Muscle of leg (tissue), 11 donors: Measurements from ENCODE around the gene CDKAL1. TPM values are rescaled to one million over a fixed set of nuclear protein-coding genes. Genes with fewer than 3 reads are reported as not detected.
"Not testable (repeated sequence)": the region's sequence is repeated elsewhere in the genome, so short reads cannot be mapped to it uniquely, and the experiment has no call there.

Experiments
- DNase-seq: peaks from one replicate; pipeline ENCODE4 v3.0.0; 2013
- H3K27ac ChIP-seq: one replicate; pipeline ENCODE4 v1.5.1; 2013; ENCODE audit warnings: mild to moderate bottlenecking, low read length, control low read depth
- H3K27me3 ChIP-seq: one replicate; pipeline ENCODE4 v1.6.1; 2013; ENCODE audit warnings: low read length; ENCODE audit not compliant: control insufficient read depth, insufficient read depth
- H3K36me3 ChIP-seq: one replicate; pipeline ENCODE4 v1.6.1; 2013; ENCODE audit warnings: low read length; ENCODE audit not compliant: control insufficient read depth, insufficient read depth
- H3K4me1 ChIP-seq: one replicate; pipeline ENCODE4 v1.6.1; 2013; ENCODE audit warnings: low read length; ENCODE audit not compliant: control insufficient read depth, insufficient read depth
- H3K4me3 ChIP-seq: one replicate; pipeline ENCODE4 v1.5.1; 2013; ENCODE audit warnings: low read length, control low read depth
- H3K9me3 ChIP-seq: replicated peaks from 2 replicates; pipeline ENCODE4 v1.6.1; 2013; ENCODE audit warnings: low read depth, low read length; ENCODE audit not compliant: control insufficient read depth
- WGBS: methylation state at CpG from one replicate; pipeline ENCODE4 v1.1.5; 2013; ENCODE audit warnings: missing lambda C conversion rate; ENCODE audit not compliant: insufficient coverage; 5-methylcytosine and 5-hydroxymethylcytosine counted together
- polyA plus RNA-seq, 8 donors: library from polyadenylated mRNA; unstranded; fragments of 120-200 nt; gene quantifications; one replicate each; pipeline versions ENCODE4 v1.2.1 to v1.2.3, GENCODE V29; 2013; ENCODE audit warnings: inconsistent platforms in 1 of 8, low replicate concordance in 1 of 8; ENCODE audit not compliant: insufficient read length in 8 of 8, insufficient read depth in 1 of 8
- total RNA-seq: library from RNA; stranded (reverse); fragments of 120-200 nt; gene quantifications from one replicate; pipeline ENCODE4 v1.2.4, GENCODE V29; 2013

CDKAL1 gene
- total and polyA plus RNA-seq, 9 donors, result 11.0 to 23.6 (median 13.0) TPM

DNA sequence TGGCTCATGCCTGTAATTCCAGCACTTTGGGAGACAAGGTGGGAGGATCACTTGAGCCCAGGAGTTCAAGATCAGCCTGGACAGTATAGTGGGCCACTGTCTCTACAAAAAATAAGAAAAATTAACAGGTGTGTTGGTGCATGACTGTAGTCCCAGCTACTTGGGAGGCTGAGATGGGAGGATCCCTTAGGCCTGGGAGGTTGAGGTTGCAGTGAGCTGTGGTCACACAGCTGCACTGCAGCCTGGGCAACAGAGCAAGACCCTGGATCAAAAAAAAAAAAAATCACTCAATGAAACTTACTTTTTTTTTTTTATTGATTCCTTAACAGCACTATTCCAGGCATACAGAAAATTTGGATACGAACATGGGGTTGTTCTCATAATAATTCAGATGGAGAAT, 14.0 kb downstream of the CDKAL1 start:
- Histone ChIP-seq H3K27ac (no peak overlapping the region), H3K9me3 (no peaks in the 10 kb centered on the region), H3K36me3 (peaks cover 26% of the 10 kb centered on the region), H3K4me1 (no peaks in the 10 kb centered on the region), H3K27me3 (no peaks in the 10 kb centered on the region), H3K4me3 (no peak overlapping the region)
- no CpG with 5 or more reads among the region's 1 CpG for WGBS
- no peak for DNase-seq

DNA sequence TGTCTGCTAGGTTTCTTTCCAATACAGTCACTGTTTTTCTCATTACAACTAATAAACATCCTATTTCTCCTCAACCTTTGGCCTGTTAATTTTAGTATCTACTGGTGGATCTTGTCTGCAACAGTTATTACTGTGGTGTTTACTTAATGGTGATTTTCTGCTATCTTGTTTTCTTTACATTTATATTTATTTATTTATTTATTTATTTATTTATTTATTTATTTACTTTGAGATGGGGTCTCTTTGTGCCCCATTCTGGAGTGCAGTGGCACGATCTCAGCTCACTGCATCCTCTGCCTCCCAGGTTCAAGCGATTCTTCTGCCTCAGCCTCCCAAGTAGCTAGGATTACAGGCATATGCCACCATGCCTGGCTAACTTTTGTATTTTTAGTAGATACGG, 15.1 kb downstream of the CDKAL1 start:
- H3K4me3 ChIP-seq, H3K27ac ChIP-seq, DNase-seq, H3K4me1 ChIP-seq, H3K9me3 ChIP-seq, H3K27me3 ChIP-seq: not testable (repeated sequence)
- peaks cover 26% of the 10 kb centered on the region for H3K36me3 ChIP-seq
- whole genome bisulfite sequencing, result 94% methylated on average over 2 of the region's 3 CpGs

DNA sequence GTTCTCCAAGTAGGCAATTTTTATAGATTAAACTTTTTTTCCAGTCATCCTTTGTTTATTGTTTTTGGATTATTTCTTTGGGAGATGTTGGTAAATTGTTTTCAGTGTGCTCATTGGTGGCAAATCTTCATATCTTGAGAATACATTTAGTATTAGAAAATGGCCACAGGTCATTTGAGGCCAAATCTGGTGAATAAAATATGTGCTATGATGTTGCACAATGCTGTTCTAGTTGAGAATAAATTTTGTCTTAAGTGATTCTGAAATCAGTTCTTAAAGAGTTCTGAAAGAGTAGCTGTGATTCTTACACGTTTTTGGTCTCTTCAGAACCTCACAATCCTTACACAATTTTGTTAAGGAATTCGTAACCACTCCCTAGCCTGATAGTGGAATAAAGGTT, 20.1 kb downstream of the CDKAL1 start:
- no peak overlapping the region for H3K27ac ChIP-seq
- no peaks in the 10 kb centered on the region for H3K9me3 ChIP-seq
- H3K36me3 ChIP-seq, result peaks cover 11% of the 10 kb centered on the region
- H3K27me3 ChIP-seq, result no peaks in the 10 kb centered on the region
- no CpG with 5 or more reads among the region's 2 CpGs for WGBS
- H3K4me1 ChIP-seq, result no peaks in the 10 kb centered on the region
- H3K4me3 ChIP-seq, result no peak overlapping the region
- DNase-seq, result no peak

DNA sequence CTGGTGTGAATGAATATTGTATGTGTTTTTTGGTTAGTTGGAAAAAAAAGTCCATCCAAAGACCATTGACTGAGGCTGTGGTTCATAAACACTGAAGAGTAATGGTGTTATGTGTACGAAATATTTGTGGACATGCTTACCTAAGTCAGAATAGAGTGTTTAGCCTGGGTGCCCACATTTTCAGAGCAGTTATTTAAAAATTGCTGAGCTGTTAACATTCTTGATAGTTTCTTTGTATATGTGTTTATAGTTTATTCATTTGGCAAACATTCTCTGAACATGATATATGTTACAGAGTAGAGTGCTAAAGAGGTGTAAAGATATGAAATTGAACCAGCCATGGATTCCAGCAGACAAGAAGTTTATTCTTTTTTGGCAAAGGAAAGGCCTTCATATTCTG, 20.6 kb downstream of the CDKAL1 start:
- no peaks in the 10 kb centered on the region for H3K4me1 ChIP-seq
- WGBS, result 100% methylated on average over 1 of the region's 1 CpG
- H3K36me3 ChIP-seq, result peaks cover 11% of the 10 kb centered on the region
- no peak for DNase-seq
- no peak overlapping the region for H3K4me3 ChIP-seq
- no peaks in the 10 kb centered on the region for H3K9me3 ChIP-seq
- H3K27ac ChIP-seq, result no peak overlapping the region
- no peaks in the 10 kb centered on the region for H3K27me3 ChIP-seq

DNA sequence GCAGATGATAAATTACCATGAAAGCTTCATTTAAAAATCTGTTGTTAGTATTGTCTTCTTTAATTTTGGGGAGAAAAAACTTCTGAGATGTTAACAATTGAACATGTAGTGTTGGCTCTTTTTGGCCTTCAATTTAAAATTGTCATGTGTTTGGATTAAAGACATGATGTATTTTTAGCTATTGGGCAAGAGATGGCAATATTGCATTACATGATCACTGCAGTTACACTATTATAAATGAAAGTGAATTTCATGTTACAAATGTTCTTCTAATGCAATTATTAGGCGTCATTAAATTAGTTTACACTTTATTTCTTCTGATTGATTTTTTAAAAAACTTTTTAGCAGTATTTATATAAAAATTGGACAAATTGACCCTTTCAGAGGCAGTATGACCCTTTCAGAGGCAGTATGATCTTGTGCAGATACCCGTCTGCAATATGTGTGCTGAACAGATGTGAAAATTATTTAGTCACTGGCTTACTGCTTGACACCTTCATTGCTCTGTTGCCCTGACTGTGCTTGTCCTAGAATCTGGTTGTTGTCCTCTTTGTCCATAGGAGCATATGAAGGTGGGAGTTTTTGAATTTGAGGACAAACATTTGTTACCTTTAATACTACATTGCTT, 25.8 kb downstream of the CDKAL1 start:
- no CpG with 5 or more reads among the region's 2 CpGs for WGBS

DNA sequence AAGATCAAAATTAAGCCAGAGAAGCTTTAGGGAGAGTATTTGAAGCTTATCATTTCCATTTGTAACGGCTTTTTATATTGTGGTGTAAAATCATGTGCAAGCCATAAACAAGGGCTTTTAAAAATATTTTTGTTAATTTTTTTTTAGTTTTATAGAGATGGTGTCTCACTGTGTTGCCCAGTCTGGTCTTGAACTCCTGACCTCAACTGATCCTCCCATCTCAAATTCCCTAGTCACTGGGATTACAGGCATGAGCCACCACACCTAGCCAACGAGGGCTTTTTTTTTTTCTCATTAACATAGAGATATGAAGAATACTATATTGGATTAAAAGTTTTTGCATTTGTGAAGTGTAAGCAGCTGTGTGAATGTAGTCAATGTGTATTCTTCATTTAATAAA, 29.1 kb downstream of the CDKAL1 start:
- DNase-seq, result no peak
- no peaks in the 10 kb centered on the region for H3K36me3 ChIP-seq
- no peaks in the 10 kb centered on the region for H3K4me1 ChIP-seq
- H3K4me3 ChIP-seq, result no peak overlapping the region
- no peaks in the 10 kb centered on the region for H3K27me3 ChIP-seq
- H3K9me3 ChIP-seq, result no peaks in the 10 kb centered on the region
- H3K27ac ChIP-seq, result no peak overlapping the region
- no CpG with 5 or more reads among the region's 2 CpGs for WGBS

More for the DNA sequence above, 25.8 kb downstream of the CDKAL1 start:
- no peak overlapping the region for H3K4me3 ChIP-seq
- H3K4me1 ChIP-seq, result no peaks in the 10 kb centered on the region
- DNase-seq, result peak; percentile 26
- no peaks in the 10 kb centered on the region for H3K9me3 ChIP-seq
- H3K27ac ChIP-seq, result no peak overlapping the region
- no peaks in the 10 kb centered on the region for H3K36me3 ChIP-seq
- H3K27me3 ChIP-seq, result no peaks in the 10 kb centered on the region

DNA sequence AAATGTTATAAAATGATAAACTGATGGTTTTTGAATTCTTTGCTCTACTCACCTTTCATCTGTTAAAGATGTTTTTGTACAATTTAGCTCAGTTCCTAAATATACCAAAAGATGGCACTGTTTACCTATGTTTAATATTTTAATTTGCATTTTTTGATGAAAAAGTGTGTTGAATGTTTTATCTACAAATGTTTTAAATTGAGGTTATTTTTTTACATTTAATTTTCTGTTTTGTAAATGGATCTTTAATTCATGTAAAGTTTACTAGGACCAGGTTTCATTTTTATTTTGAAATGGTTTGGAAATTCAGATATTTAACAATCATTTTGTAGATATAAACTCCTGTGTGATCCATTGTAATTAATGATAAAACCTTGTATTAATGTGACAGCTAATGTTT, 30.0 kb downstream of the CDKAL1 start:
- H3K9me3 ChIP-seq, result no peaks in the 10 kb centered on the region
- no peak overlapping the region for H3K27ac ChIP-seq
- peak; percentile 33 for DNase-seq
- no peaks in the 10 kb centered on the region for H3K36me3 ChIP-seq
- H3K4me3 ChIP-seq, result no peak overlapping the region
- no peaks in the 10 kb centered on the region for H3K4me1 ChIP-seq
- no peaks in the 10 kb centered on the region for H3K27me3 ChIP-seq

DNA sequence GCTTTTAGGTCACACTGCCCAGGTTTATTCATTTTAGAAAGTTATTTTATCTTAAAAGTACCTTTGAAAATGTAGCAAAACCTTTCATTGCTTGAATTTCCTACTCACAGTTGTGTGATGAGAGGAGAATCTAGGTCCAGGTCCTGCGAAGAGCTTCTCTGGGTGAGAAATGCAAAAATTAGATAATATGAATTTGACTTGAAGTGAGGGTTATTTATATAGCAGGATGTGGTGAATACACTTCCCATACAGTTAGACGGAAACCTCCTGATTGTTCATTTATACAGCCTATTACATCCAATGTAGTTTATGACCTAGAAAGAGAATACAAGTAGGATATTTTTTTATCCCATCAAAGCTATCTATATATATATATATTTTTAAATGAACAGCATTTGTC, 30.5 kb downstream of the CDKAL1 start:
- no peak for DNase-seq
- Histone ChIP-seq H3K27me3 (no peaks in the 10 kb centered on the region), H3K27ac (no peak overlapping the region), H3K4me1 (no peaks in the 10 kb centered on the region), H3K9me3 (no peaks in the 10 kb centered on the region), H3K4me3 (no peak overlapping the region), H3K36me3 (no peaks in the 10 kb centered on the region)
- WGBS, result no CpG with 5 or more reads among the region's 2 CpGs

DNA sequence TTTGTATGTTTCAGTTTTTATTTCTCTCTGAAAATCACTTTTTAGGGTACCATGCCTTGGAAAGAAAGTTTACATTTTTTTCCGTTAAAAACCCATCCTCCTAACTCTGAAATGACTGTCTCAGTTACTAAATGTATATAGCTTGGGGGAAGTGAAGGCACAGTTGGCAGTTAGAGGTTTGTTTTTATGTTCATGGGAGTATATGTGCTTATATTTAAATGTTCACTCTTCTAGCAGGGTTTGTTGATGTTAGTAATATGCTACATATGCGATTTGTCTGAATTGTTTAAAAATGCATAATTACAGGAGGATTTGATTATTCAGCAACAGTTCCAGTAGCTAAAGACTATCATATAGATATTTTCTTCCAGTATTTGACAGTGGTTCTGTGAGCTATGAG, 31.1 kb downstream of the CDKAL1 start:
- Histone ChIP-seq H3K27ac (no peak overlapping the region), H3K27me3 (no peaks in the 10 kb centered on the region), H3K4me1 (no peaks in the 10 kb centered on the region), H3K9me3 (no peaks in the 10 kb centered on the region), H3K36me3 (no peaks in the 10 kb centered on the region), H3K4me3 (no peak overlapping the region)
- no peak for DNase-seq
- no CpG with 5 or more reads among the region's 2 CpGs for whole genome bisulfite sequencing

DNA sequence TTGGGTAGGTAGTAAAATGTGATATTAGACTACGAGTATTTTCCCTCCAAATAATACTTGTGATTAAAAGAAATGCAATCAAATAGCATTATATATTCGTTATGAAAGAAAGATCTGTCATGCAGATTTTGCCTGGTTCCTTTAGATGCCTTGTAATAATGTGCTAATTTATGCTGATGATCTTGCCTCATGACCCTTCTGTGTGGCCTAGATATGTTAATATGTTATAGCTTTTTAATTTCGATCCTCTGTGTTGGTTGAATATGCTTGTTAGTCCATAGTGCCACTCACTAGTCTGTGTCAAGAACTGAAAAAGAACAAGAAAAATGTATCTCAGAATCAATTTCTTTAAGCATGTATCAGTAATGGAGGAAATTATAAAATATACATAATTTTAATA, 31.9 kb downstream of the CDKAL1 start:
- Histone ChIP-seq H3K36me3 (no peaks in the 10 kb centered on the region), H3K27ac (no peak overlapping the region), H3K4me3 (no peak overlapping the region), H3K27me3 (no peaks in the 10 kb centered on the region), H3K4me1 (no peaks in the 10 kb centered on the region), H3K9me3 (no peaks in the 10 kb centered on the region)
- no peak for DNase-seq
- WGBS, result no CpG with 5 or more reads among the region's 3 CpGs

DNA sequence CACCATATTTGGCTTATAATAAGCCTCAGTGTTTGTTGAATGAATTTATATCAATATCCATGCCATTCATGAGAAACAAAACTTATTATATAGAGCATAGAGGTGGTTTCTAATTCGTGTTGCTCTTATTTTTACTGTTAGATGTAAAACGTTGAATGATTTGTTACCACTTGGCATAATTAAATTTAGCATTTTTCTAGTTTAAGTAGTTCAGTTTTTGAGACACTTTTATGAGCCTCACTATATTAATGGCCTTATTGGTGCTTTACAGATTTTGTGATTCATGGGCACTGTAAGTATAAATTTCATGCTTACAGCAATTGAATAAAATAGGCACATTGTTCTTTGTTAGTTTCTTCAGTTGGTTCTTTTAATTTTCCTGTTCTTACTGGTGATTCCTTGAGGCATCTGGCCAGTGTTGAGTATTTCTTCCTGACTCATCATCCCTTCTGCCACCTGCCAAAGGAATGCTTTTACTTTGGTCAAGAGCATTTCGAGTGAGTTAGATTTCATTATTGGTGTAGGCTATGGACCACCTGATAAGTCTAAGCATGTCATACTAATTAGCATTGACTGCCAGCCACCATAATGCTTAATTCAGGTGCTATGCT, 34.8 kb downstream of the CDKAL1 start:
- no CpG with 5 or more reads among the region's 3 CpGs for WGBS
- H3K9me3 ChIP-seq, result no peaks in the 10 kb centered on the region
- no peaks in the 10 kb centered on the region for H3K4me1 ChIP-seq
- no peak overlapping the region for H3K4me3 ChIP-seq
- no peak overlapping the region for H3K27ac ChIP-seq
- H3K27me3 ChIP-seq, result no peaks in the 10 kb centered on the region
- no peak for DNase-seq
- no peaks in the 10 kb centered on the region for H3K36me3 ChIP-seq
